HG03095 (cell line): ENCODE measurements around the gene HSD17B12.

Experiments used
- ATAC-seq: cut with Tn5 transposase; IDR thresholded peaks from one replicate; pipeline ENCODE4 v1.9.1; 2021; ENCODE audit warnings: moderate library complexity; ENCODE audit not compliant: unreplicated experiment

HSD17B12 gene

DNA sequence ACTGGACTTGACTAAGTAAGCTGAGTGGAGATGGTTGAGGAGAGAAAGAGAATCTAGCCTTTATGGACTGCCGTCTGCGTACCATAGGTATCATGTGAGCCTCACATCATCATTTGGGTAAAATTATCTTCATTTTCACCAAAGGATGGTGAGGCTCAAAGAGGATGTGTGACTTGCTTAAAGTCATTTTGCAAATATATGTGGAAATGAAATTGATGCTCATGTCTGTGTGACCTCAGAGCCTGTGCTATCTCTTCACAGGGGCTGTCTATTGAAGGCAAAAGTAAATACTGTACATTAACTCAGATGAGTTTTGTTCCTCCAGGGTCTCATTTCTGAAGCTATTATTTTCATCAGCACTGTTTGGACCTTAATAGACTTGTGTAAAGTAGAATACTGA is 116.8 kb downstream of the HSD17B12 start:
- no peak for ATAC-seq

- no peak for ATAC-seq
Measured at GRCh38 chr11:43797866-43798265, 117.3 kb downstream of the HSD17B12 start.

DNA sequence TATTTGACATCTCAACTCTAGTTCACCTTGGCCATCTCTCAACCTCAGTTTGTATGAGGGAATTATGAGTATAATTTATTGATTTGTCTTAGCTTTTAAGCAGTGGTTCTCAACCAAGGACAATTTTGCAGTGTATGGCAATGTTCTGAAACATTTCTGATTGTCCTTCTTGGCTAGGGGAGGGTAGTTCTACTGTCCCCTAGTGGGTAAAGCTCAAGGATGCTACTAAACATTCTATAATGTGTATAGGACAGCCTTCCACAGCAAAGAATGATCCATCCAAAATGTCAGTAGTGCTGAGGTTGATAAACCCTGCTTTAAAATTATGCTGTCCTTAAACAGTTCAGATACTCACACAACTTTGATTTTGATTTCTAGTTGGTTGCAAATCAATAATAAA is 122.0 kb downstream of the HSD17B12 start:
- no peak for ATAC-seq

- ATAC-seq: no peak
Measured at GRCh38 chr11:43803766-43804165, 123.2 kb downstream of the HSD17B12 start.

- no peak for ATAC-seq
Measured at GRCh38 chr11:43806976-43807375, 126.4 kb downstream of the HSD17B12 start.

DNA sequence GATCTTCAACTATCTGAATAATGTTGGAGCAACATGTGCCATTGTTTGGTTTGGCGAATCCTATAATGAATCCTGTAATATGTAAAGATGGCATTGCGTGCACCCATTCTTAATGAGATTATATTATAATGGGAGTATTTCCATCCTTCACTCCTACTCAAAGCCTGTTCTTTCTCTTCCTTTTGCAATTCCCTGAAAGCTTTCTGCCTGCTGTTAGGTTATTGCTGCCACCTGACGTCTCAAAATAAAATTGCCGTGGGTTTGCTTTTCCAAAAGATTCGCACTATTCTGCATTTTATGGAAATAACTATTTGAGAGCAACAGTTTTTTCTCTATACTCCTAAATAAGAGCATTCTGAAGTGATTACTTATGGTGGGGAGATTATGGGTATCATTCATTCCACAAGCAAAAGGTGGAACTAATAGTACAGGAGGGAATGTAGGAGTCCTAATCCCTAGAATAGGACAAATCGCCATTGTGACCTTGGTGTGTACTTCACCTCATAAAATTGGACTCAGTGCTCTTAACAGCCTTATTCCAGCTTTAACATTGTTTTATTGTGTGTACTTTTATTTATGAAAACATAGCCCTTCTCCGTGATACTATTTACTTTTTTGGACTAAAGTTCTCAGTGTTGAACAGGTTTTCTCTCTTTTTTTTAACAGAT is 130.5 kb downstream of the HSD17B12 start:
- no peak for ATAC-seq

DNA sequence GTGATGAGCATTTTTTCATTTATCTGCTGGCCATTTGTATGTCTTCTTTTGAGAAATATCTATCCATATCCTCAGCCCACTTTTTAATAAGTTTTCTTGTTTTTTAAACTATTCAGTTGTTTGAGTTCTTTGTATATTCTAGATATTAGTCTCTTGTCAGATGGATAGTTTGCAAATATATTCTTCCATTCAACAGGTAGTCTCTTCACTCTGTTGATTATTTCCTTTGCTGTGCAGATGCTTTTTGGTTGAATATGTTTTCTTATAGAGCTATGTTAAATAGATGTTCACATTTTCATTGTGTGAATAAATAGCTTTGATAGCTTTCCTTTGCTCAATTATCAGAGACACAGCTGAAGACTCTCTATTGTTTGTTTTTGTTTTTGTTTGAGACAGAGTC is 131.9 kb downstream of the HSD17B12 start:
- ATAC-seq: no peak

GRCh38 chr11:43818220-43818619 is 137.7 kb downstream of the HSD17B12 start:
- no peak for ATAC-seq

DNA sequence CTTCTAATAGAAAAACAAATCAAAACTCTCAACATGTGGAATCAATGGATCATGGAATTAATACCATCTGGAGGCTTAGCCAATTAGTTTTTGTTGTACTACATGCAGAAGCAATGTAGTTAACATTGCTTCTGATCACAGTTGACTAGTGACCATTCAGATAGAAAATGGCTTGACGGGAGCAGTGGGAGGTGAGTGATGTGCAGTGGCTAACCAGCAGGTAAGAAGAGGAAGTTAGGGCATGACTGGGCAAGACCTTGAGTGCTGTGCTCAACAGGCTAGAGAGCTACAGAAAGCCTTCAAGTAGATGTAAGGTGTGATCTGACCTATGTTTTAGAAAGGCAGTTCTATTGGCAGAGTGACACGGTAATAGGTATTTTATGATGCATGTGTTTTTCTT is 139.4 kb downstream of the HSD17B12 start:
- ATAC-seq: no peak

- ATAC-seq: no peak
Measured at GRCh38 chr11:43823316-43823715, 142.8 kb downstream of the HSD17B12 start.

DNA sequence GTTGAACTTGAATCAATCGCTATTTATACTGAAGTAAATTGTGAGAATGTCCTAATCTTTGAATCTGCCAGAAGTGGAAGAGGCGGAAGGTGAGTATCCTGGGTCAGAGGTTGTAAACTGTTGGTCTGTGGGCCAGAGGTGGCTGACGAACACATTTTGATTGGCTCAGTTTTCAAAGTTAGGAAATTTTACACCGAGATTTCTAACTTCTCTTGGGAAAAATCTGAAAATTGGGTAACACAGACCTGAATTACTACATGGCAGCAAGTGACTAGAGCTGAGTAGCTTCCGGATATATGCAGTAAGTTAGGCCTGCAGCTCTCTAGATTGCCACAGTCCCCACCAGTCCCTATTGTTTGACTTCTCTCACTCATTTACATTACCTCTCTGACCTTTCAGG is 143.3 kb downstream of the HSD17B12 start:
- ATAC-seq: no peak

DNA sequence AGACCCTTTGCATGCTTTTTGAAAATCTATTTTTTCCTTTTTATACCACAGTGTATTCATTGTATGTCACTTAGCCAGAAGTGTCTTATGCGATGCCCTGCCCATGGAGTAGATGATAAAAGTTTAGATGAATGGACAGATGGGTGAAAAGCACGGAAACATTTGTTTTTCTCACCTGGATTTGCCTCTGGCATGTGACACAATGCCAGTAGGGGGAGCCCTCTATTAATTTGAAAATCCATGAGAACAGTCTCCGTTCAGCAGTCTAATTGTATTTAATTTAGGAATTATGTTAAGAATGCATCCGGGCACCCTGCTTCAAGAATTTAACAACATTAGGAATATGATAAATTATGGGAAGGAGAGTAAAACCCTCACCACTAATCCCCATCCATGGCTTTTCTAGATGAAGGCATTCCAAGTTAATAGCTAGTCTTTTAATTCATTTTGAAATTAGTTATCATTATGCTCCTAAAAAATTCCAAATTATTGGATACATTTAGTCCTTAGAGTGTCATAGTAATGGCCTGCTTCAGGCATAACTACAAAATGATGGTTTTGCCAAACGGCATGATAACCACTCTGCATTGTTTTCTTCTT is 144.8 kb downstream of the HSD17B12 start:
- no peak for ATAC-seq

DNA sequence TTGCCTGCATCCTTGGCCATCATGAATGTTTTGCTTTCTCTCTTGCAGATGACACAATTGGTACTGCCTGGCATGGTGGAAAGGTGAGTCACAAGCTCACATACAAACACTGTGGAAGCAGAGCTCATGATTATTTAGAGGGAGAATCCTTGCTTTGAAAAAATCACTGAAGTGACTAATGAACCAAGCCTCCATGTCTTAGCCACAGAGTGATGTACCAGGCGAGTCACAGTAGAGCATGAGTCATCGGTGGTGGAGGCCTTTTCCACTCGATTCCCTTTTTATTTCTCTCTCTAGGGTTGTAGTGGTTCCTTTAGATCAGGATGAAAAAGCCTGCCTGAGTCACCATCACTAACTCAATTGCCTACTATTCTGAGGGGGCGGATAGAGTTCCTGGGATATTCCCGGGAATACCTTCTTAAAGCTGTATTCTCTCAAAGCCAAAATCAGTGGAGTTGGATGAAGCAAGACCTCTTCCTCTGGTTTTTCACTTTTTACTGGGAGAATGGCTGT is 150.4 kb downstream of the HSD17B12 start:
- ATAC-seq: no peak

GRCh38 chr11:43832536-43832935 is 152.0 kb downstream of the HSD17B12 start:
- ATAC-seq: no peak

GRCh38 chr11:43833657-43834073 is 153.1 kb downstream of the HSD17B12 start:
- ATAC-seq: no peak

GRCh38 chr11:43834286-43834685 is 153.7 kb downstream of the HSD17B12 start:
- ATAC-seq: no peak

DNA sequence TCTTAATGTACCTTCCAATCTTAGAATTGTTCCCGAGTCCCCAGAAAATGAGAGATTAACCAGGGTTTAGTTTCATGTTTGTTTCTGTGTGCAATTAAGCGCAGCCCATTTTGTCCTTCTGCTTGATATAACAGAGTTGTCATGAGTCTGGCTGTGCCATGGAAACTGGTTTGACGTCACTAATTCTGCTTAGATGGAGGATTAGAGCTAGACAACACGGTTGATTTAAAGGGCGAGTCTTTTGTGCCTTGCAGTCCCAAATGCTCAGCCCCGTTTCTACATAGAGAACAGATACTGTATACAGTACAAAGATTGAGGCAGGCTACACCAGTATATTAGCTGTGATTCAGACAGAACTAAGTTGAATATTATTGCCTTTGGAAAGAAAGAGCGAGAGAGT is 154.6 kb downstream of the HSD17B12 start:
- no peak for ATAC-seq

DNA sequence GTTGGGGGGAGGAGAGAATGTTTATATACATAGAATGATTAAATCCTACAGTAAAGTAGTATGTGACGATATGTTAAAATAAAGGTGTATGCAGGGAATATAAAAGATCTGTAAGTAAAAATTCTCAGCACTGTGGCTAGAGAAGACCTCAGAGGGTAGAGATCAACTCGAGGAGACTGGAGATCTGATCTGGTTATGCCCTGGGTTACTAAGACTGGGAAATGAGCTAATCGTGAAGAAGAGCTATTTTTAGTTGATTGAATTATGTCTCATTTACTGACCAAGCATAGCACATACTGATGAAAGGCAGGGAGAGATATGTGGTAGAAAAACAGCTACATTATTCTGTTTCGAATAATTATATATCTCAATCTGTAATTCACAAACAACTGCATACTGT is 157.3 kb downstream of the HSD17B12 start:
- no peak for ATAC-seq

DNA sequence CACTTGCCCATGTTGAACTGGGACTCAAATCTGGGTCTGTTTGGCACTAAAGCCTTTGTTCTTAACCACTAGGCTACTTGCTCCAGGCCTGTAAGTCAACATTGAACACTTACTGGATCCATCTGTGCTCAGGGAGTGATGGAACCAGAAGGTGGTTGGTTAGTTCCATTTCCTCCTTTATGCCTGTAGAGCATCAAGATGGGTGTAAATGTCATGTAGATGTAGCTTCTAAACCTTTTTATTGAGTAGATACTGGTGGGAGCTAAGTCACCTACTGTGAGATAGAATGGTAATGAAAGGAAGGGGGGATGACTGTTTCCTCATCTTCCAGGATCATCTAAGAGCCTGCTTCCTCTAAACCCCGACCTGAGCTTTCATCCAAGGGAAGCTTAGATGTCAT is 161.5 kb downstream of the HSD17B12 start:
- ATAC-seq: no peak

DNA sequence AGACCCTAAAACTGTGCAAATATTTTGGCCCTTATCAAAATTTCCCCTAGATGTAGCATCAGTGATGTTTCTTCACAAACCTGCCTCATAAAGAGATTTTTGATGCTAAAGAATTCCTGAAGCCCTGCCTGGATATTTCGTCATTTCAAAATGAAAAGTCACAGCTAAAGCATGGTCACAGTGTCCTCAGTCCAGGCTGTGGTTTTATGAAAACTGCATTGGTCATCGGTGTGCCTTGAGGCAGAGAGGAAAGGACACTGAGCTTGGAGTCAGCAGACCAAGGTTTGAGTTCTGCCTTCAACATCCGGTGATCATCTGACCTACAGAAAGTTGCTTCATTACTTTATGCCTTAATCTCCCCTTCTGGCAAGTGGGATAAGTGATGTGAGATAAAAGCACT is 165.3 kb downstream of the HSD17B12 start:
- no peak for ATAC-seq

DNA sequence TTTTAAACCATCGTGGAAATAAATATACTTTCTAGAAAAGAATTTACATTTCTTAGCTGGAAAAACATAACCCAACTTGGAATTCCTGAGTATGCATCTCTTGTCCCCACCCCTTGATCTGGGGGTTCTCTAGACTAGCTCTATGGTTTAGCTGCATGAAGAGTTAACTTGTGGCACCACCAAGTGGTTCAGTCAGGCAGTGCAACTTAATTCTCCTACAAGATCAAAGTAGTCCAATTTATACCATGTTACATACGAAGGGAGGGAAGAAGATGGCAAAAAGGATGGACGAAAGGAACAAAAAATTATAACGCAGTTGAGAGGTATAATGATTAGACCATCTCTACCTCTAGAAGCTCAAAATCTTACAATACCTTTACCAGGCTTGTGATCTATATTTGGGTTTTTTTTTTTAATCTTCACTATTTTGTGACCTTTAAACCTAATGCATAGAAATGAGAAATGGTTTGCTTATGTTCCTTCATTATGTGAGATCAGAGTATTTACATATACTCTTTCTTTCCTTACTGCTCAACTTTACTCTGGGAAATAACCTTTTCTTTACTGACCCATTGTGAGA is 171.6 kb downstream of the HSD17B12 start:
- ATAC-seq: peak; percentile 63

DNA sequence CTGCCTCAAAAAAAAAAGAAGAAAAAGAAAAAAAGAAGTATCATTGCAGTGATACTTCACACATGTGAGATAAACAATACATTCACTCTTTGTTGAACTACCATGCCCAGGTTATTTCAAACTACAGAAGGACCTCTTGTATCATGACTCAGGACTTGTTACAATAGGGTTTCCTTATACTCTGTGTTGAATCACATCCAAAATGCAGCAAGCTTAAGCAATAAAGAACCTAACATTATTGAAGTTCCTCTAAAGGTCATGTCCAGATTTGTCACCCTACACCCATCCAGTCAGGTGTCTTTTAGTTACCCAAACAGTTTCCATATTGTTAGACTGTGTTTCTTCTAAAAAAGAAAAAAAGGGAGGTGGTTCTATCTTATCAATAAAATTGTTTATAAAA is 173.2 kb downstream of the HSD17B12 start:
- no peak for ATAC-seq
